GM23338 (cell line): Measurements from ENCODE around the gene EGFL6. TPM values are rescaled to one million over a fixed set of nuclear protein-coding genes. Genes with fewer than 3 reads are reported as not detected.

ENCODE experiments used
- ATAC-seq: fragments of 200-7000 bp; cut with Tn5 transposase; 3 replicates; pipeline ENCODE4 v1.9.1; 2020
- DNase-seq: peaks from one replicate; pipeline ENCODE4 v3.0.0-alpha.2; 2015; ENCODE audit warnings: low spot score
- H2AFZ ChIP-seq: fragments of 200-600 bp; sonication (generic); 2 replicates; pipeline ENCODE4 v1.8.0; 2016; ENCODE audit warnings: antibody characterized with exemption, mild to moderate bottlenecking, moderate library complexity
- H3F3A ChIP-seq: fragments of 200-600 bp; sonication (generic); replicated peaks from 2 replicates; pipeline ENCODE4 v1.8.0; 2017; ENCODE audit warnings: antibody characterized with exemption, mixed run types, low read depth
- H3K27ac ChIP-seq: fragments of 200-600 bp; sonication (generic); 2 replicates; pipeline ENCODE4 v1.6.1; 2016; ENCODE audit warnings: low read depth
- H3K27me3 ChIP-seq: fragments of 200-600 bp; sonication (generic); 2 replicates; pipeline ENCODE4 v1.8.0; 2016; ENCODE audit warnings: mild to moderate bottlenecking, mixed run types, moderate library complexity; ENCODE audit not compliant: insufficient read depth
- H3K36me3 ChIP-seq: fragments of 200-600 bp; sonication (generic); 2 replicates; pipeline ENCODE4 v1.8.0; 2016; ENCODE audit warnings: mild to moderate bottlenecking; ENCODE audit not compliant: insufficient read depth
- H3K4me1 ChIP-seq: fragments of 200-600 bp; sonication (generic); 2 replicates; pipeline ENCODE4 v1.8.0; 2016; ENCODE audit warnings: mild to moderate bottlenecking, moderate library complexity; ENCODE audit not compliant: insufficient read depth
- H3K4me2 ChIP-seq: fragments of 200-600 bp; sonication (generic); 2 replicates; pipeline ENCODE4 v1.7.1; 2017; ENCODE audit warnings: mixed run types
- H3K4me3 ChIP-seq: fragments of 200-600 bp; sonication (generic); 2 replicates; pipeline ENCODE4 v1.6.1; 2016; ENCODE audit warnings: mixed run types
- H3K79me2 ChIP-seq: fragments of 200-600 bp; sonication (generic); replicated peaks from 2 replicates; pipeline ENCODE4 v1.8.0; 2017; ENCODE audit warnings: mild to moderate bottlenecking; ENCODE audit not compliant: insufficient read depth
- H3K9me2 ChIP-seq: fragments of 200-600 bp; sonication (generic); 2 replicates; pipeline ENCODE4 v1.8.0; 2017; ENCODE audit not compliant: insufficient read depth
- H4K20me1 ChIP-seq: fragments of 200-600 bp; sonication (generic); replicated peaks from 2 replicates; pipeline ENCODE4 v1.8.0; 2017; ENCODE audit warnings: mild to moderate bottlenecking; ENCODE audit not compliant: insufficient read depth
- H3K27ac Mint-ChIP-seq: 2 replicates; pipeline ENCODE4 v1.8.0; 2020; ENCODE audit warnings: inconsistent platforms, mild to moderate bottlenecking, moderate library complexity, mixed read lengths
- H3K27me3 Mint-ChIP-seq: 3 replicates; pipeline ENCODE4 v1.8.0; 2022; ENCODE audit warnings: low read depth, mild to moderate bottlenecking, moderate library complexity, mixed read lengths, inconsistent platforms; ENCODE audit not compliant: insufficient read depth, poor library complexity
- H3K36me3 Mint-ChIP-seq: 3 replicates; pipeline ENCODE4 v1.8.0; 2021; ENCODE audit warnings: low read depth, mild to moderate bottlenecking, inconsistent platforms, moderate library complexity, mixed read lengths
- H3K4me1 Mint-ChIP-seq: 3 replicates; pipeline ENCODE4 v1.8.0; 2020; ENCODE audit warnings: mild to moderate bottlenecking, inconsistent platforms, mixed read lengths
- H3K4me3 Mint-ChIP-seq: 3 replicates; pipeline ENCODE4 v1.8.0; 2021; ENCODE audit warnings: moderate library complexity, mild to moderate bottlenecking, inconsistent platforms, mixed read lengths
- H3K9me3 Mint-ChIP-seq: 3 replicates; pipeline ENCODE4 v1.8.0; 2020; ENCODE audit warnings: moderate library complexity, mild to moderate bottlenecking, inconsistent platforms, mixed read lengths
- CREB1 ChIP-seq: fragments of 250-450 bp; sonication (Bioruptor Pico); IDR thresholded peaks from 2 replicates; pipeline ENCODE4 v1.5.0; 2020; ENCODE audit warnings: low read depth, mild to moderate bottlenecking, moderate library complexity
- CTCF ChIP-seq, 2 experiments: fragments of 200-600 bp in 1 of 2; sonication (generic) in 1 of 2; conservative IDR thresholded peaks; 2 replicates each; pipeline versions ENCODE4 v1.5.1 to v1.6.1; 2016 to 2017; ENCODE audit warnings: antibody characterized with exemption in 2 of 2, low read depth in 2 of 2, mild to moderate bottlenecking in 2 of 2, moderate library complexity in 1 of 2
- ETS1 ChIP-seq: IDR thresholded peaks from 2 replicates; pipeline ENCODE4 v1.6.1; 2016; ENCODE audit warnings: antibody characterized with exemption
- EZH2 ChIP-seq: fragments of 200-600 bp; sonication (generic); IDR thresholded peaks from one replicate; pipeline ENCODE4 v1.8.0; 2017; ENCODE audit warnings: antibody characterized with exemption, mild to moderate bottlenecking, low read depth; ENCODE audit not compliant: unreplicated experiment
- EZH2phosphoT487 ChIP-seq: fragments of 200-600 bp; sonication (generic); IDR thresholded peaks from one replicate; pipeline ENCODE4 v1.8.1; 2018; ENCODE audit warnings: antibody characterized with exemption; ENCODE audit not compliant: unreplicated experiment
- JUNB ChIP-seq: IDR thresholded peaks from one replicate; pipeline ENCODE4 v1.6.1; 2016; ENCODE audit warnings: antibody characterized with exemption; ENCODE audit not compliant: unreplicated experiment
- NANOG ChIP-seq: IDR thresholded peaks from 2 replicates; pipeline ENCODE4 v1.6.1; 2016; ENCODE audit warnings: antibody characterized with exemption, borderline replicate concordance
- POLR2AphosphoS5 ChIP-seq: IDR thresholded peaks from 2 replicates; pipeline ENCODE4 v1.6.1; 2016; ENCODE audit warnings: antibody characterized with exemption, low read depth
- STAT1 ChIP-seq: IDR thresholded peaks from one replicate; pipeline ENCODE4 v1.6.1; 2016; ENCODE audit warnings: antibody characterized with exemption; ENCODE audit not compliant: unreplicated experiment
- ZNF114 ChIP-seq: fragments of 250-450 bp; sonication (Bioruptor Pico); IDR thresholded peaks from 2 replicates; pipeline ENCODE4 v1.5.0; 2020; ENCODE audit warnings: mild to moderate bottlenecking, moderate library complexity
- polyA plus RNA-seq: library from polyadenylated mRNA; unstranded; fragments of >200 nt; fragmentation: Nextera tagmentation; extraction: Ambion mirVana; gene quantifications from 2 replicates; pipeline ENCODE4 v1.2.1, GENCODE V29; 2016
- total RNA-seq: library from RNA; depleted of rRNA; stranded (reverse); fragments of >200 nt; shearing (Covaris generic); gene quantifications from 2 replicates; pipeline ENCODE4 v1.2.3, GENCODE V29; 2014

EGFL6 gene
- total and polyA plus RNA-seq, 2 experiments from 2014 or later: 1.2 to 2.6 TPM

- Mint-ChIP-seq H3K36me3 (no peaks in the 10 kb centered on the region), H3K27me3 (no peaks in the 10 kb centered on the region), H3K9me3 (no peaks in the 10 kb centered on the region), H3K27ac (no peak overlapping the region), H3K4me1 (no peaks in the 10 kb centered on the region), H3K4me3 (no peak overlapping the region)
- H3K9me2 ChIP-seq: no peaks in the 10 kb centered on the region
- H3K4me2 ChIP-seq: no peak overlapping the region
- H4K20me1 ChIP-seq: no peaks in the 10 kb centered on the region
- no peaks in the 10 kb centered on the region for H3K36me3 ChIP-seq
- no peak for TF ChIP-seq POLR2AphosphoS5
- TF ChIP-seq NANOG: no peak
- no peak for TF ChIP-seq EZH2phosphoT487
- TF ChIP-seq ZNF114 (CRISPR knock-in tag): no peak
- no peaks in the 10 kb centered on the region for H3F3A ChIP-seq
- no peaks in the 10 kb centered on the region for H3K27me3 ChIP-seq
- no peak overlapping the region for H2AFZ ChIP-seq
- DNase-seq (no peak), ATAC-seq (no peak)
- H3K4me1 ChIP-seq: no peaks in the 10 kb centered on the region
- H3K79me2 ChIP-seq: no peaks in the 10 kb centered on the region
- H3K27ac ChIP-seq: no peak overlapping the region
- no peak overlapping the region for H3K4me3 ChIP-seq
Measured at GRCh38 chrX:13579661-13580060, 10.3 kb downstream of the EGFL6 start.

GRCh38 chrX:13581554-13581953, 12.2 kb downstream of the EGFL6 start:
- TF ChIP-seq ETS1 (no peak), JUNB (no peak), STAT1 (no peak), EZH2 (no peak), CTCF (conservative IDR thresholded peaks at IDR 0.05; ENCODE audit: low read depth in 2 of 2) (no peak), NANOG (no peak), CREB1 (CRISPR knock-in tag) (no peak)
- no peak overlapping the region for H3K4me3 Mint-ChIP-seq
- DNase-seq (no peak), ATAC-seq (no peak)
- Histone ChIP-seq H3K4me1 (no peaks in the 10 kb centered on the region), H3K4me2 (no peak overlapping the region), H3K27me3 (no peaks in the 10 kb centered on the region), H4K20me1 (no peaks in the 10 kb centered on the region), H3F3A (no peaks in the 10 kb centered on the region), H3K4me3 (no peak overlapping the region), H3K9me2 (no peaks in the 10 kb centered on the region; the same call in 1 of the 2 replicates), H3K79me2 (no peaks in the 10 kb centered on the region), H2AFZ (no peak overlapping the region), H3K36me3 (no peaks in the 10 kb centered on the region), H3K27ac (no peak overlapping the region)
- H3K36me3 Mint-ChIP-seq: no peaks in the 10 kb centered on the region
- no peaks in the 10 kb centered on the region for H3K27me3 Mint-ChIP-seq
- no peaks in the 10 kb centered on the region for H3K9me3 Mint-ChIP-seq
- H3K27ac Mint-ChIP-seq: no peak overlapping the region
- no peaks in the 10 kb centered on the region for H3K4me1 Mint-ChIP-seq
